ENCODE data around the gene USP17L26.
"Not testable (repeated sequence)": the region's sequence is repeated elsewhere in the genome, so short reads cannot be mapped to it uniquely, and the experiment has no call there.

Gene USP17L26

GRCh38 chr4:9334358-9334757 is at the start of gene USP17L26:
TSS of gene USP17L26 (plus strand) at chr4:9334658. CDS start at chr4:9334658, 0 bp downstream.
- DNase-seq = not testable (repeated sequence)

DNA sequence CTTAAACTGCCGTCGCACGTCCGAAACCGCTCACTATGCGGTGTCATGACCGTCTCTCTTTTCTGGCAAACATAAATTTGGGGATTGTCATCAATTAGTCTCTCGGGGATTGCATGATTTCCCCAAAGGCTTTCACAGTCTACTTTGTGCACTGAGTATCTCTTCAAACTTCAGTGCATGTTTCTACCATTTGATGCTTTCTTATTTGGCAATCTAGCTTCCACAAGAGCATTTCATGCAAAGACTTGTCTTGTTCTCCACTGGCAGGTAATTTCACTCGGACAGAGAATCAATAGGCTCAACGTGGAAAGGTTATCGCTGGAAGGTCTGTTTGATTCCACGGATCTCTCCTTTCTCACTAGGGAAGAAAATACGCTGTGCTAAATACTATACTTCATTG is 10.3 kb upstream of the USP17L26 start:
- not testable (repeated sequence) for DNase-seq

- not testable (repeated sequence) for DNase-seq
These were observed 9.6 kb upstream of the USP17L26 start, which contains the start of gene USP17L24 for GRCh38 chr4:9324865-9325264. TSS of gene USP17L24 (plus strand) at chr4:9325165. CDS start at chr4:9325165, 0 bp downstream.

- not testable (repeated sequence) for DNase-seq
These were observed 4.8 kb upstream of the USP17L26 start, which contains the start of gene USP17L25 for GRCh38 chr4:9329611-9330010. TSS of gene USP17L25 (plus strand) at chr4:9329911. CDS start at chr4:9329911, 0 bp downstream.

DNA sequence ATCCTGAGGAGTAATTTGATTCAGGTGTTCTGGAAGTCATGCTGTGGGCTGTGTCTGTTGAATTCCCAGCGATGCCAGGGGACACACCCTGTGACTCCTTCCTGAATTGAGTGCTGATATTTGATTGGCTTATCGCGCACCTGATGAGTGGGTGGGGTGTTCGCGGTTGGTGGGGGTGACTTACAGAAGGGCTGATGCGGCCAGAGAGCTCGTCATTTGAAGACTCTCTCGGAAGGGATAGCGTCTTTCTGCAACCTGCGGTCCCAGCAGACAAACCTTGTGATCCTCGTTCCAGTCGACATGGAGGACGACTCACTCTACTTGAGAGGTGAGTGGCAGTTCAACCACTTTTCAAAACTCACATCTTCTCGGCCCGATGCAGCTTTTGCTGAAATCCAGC is 4.6 kb downstream of the USP17L26 start, which contains the start of gene USP17L5:
Gene USP17L5, plus strand, starts transcription at position 301 of the 400 bp plus-strand sequence. Its CDS starts 0 bp downstream, at position 301.
- not testable (repeated sequence) for DNase-seq

DNA sequence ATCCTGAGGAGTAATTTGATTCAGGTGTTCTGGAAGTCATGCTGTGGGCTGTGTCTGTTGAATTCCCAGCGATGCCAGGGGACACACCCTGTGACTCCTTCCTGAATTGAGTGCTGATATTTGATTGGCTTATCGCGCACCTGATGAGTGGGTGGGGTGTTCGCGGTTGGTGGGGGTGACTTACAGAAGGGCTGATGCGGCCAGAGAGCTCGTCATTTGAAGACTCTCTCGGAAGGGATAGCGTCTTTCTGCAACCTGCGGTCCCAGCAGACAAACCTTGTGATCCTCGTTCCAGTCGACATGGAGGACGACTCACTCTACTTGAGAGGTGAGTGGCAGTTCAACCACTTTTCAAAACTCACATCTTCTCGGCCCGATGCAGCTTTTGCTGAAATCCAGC is 9.4 kb downstream of the USP17L26 start, which contains the start of gene USP17L27:
Gene USP17L27, plus strand, starts transcription at position 301 of the 400 bp plus-strand sequence. Its CDS starts 0 bp downstream, at position 301.
- DNase-seq = not testable (repeated sequence)

GRCh38 chr4:9348593-9348992 is 14.1 kb downstream of the USP17L26 start, which contains the start of gene USP17L28:
TSS of gene USP17L28 (plus strand) at chr4:9348893. CDS start at chr4:9348893, 0 bp downstream.
- DNase-seq = not testable (repeated sequence)

- not testable (repeated sequence) for DNase-seq
These were observed 16.4 kb downstream of the USP17L26 start for GRCh38 chr4:9350866-9351265.

DNA sequence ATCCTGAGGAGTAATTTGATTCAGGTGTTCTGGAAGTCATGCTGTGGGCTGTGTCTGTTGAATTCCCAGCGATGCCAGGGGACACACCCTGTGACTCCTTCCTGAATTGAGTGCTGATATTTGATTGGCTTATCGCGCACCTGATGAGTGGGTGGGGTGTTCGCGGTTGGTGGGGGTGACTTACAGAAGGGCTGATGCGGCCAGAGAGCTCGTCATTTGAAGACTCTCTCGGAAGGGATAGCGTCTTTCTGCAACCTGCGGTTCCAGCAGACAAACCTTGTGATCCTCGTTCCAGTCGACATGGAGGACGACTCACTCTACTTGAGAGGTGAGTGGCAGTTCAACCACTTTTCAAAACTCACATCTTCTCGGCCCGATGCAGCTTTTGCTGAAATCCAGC is 18.9 kb downstream of the USP17L26 start, which contains the start of gene USP17L29:
Gene USP17L29, plus strand, starts transcription at position 301 of the 400 bp plus-strand sequence. Its CDS starts 0 bp downstream, at position 301.
- DNase-seq = not testable (repeated sequence)

DNA sequence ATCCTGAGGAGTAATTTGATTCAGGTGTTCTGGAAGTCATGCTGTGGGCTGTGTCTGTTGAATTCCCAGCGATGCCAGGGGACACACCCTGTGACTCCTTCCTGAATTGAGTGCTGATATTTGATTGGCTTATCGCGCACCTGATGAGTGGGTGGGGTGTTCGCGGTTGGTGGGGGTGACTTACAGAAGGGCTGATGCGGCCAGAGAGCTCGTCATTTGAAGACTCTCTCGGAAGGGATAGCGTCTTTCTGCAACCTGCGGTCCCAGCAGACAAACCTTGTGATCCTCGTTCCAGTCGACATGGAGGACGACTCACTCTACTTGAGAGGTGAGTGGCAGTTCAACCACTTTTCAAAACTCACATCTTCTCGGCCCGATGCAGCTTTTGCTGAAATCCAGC is 28.4 kb downstream of the USP17L26 start, which contains the start of gene USP17L30:
Gene USP17L30, plus strand, starts transcription at position 301 of the 400 bp plus-strand sequence. Its CDS starts 0 bp downstream, at position 301.
- not testable (repeated sequence) for DNase-seq

- not testable (repeated sequence) for DNase-seq
These were observed 45.4 kb downstream of the USP17L26 start for GRCh38 chr4:9379881-9380280.

DNA sequence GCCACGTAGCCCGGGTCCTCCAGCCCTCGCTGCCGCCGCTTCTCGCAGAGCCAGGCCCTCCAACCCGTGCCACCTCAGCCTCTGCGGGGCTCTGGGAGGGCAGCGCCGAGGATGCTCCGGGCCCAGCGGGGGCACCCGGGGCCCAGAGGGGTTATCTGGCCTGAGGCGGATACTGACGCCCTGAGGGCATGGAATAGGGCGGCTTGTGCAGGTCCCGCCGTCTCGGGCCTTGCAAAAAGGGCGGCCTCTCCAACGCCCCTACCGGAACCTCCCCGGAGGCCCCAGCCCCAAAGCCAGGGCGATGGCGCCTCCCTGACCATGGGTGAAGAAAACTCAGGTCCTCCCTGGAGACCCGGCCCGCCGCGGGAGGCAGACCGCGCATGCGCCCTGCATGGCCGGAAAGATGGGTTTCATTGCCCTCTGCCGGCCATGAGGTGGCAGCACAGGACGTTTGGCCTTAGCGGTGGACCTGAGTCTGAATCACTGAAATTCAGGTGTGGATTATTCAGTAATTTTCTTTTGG is 46.6 kb downstream of the USP17L26 start:
- DNase-seq = not testable (repeated sequence)

DNA sequence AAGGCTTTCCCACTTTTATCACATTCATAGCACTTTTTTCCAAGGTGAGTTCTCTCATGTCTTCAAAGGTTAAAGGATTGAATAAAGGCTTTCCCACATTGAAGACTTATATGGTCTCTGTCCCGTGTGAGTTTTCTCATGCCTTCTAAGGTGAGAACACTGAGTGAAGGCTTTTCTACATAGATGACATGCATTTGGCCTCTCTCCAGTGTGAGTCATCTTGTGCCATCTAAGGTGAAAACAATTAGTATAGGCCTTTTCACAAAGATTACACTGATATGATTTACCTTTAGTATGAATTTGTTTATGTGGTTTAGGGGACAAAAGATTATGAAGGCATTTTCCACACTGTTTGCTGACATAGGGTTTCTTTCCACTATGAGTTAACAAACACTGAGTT is 49.7 kb downstream of the USP17L26 start:
- no peak for DNase-seq

Measured in NCI-H187 (cell line).